IMR-90 (cell line): ENCODE data around the gene KCNJ10. TPM values are rescaled to one million over a fixed set of nuclear protein-coding genes. Genes with fewer than 3 reads are reported as not detected.

Source experiments
- ATAC-seq: fragments of 200-7000 bp; cut with Tn5 transposase; 2 replicates; pipeline ENCODE4 v1.9.1; 2020; ENCODE audit warnings: low read depth, mild to moderate bottlenecking, moderate library complexity
- BruUV-seq: library from RNA; stranded (reverse); fragments of 400-500 nt; replicated peaks from 2 replicates; lab custom pipeline; 2021; lab: Mats Ljungman, UMichigan
- CTCF ChIA-PET: fragments of 300-600 bp; formaldehyde crosslinking; extraction: SDS; loops from one replicate; lab custom pipeline; 2021; ENCODE audit warnings: antibody characterized with exemption; lab: Yijun Ruan, JAX
- POLR2A ChIA-PET: fragments of 300-600 bp; sonication (Branson Sonifier 250); formaldehyde crosslinking; loops from one replicate; lab custom pipeline; 2022; ENCODE audit warnings: antibody characterized with exemption; ENCODE audit not compliant: unreplicated experiment; lab: Charles Lee
- DNase-seq: peaks from one replicate; pipeline ENCODE4 v3.0.0; 2013
- H2AFZ ChIP-seq: replicated peaks from 2 replicates; pipeline ENCODE3; 2013; ENCODE audit warnings: low read length, mild to moderate bottlenecking; ENCODE audit not compliant: poor library complexity
- H2AK5ac ChIP-seq: 2 replicates; pipeline ENCODE4 v1.6.1; 2013; ENCODE audit warnings: low read depth, low read length, inconsistent platforms
- H2AK9ac ChIP-seq: replicated peaks from 2 replicates; pipeline ENCODE3; 2013; ENCODE audit warnings: mild to moderate bottlenecking, low read depth, low read length, moderate library complexity; ENCODE audit not compliant: poor library complexity
- H2BK120ac ChIP-seq: 2 replicates; pipeline ENCODE4 v1.6.1; 2013; ENCODE audit warnings: low read depth, low read length, inconsistent platforms
- H2BK15ac ChIP-seq: 3 replicates; pipeline ENCODE4 v1.6.1; 2013; ENCODE audit warnings: low read depth, low read length, inconsistent platforms
- H2BK20ac ChIP-seq: 2 replicates; pipeline ENCODE4 v1.6.1; 2013; ENCODE audit warnings: low read depth, mild to moderate bottlenecking, inconsistent platforms, low read length, moderate library complexity
- H2BK5ac ChIP-seq: 2 replicates; pipeline ENCODE4 v1.6.1; 2013; ENCODE audit warnings: mild to moderate bottlenecking, low read depth, low read length, inconsistent platforms; ENCODE audit not compliant: poor library complexity, severe bottlenecking
- H3K14ac ChIP-seq: replicated peaks from 2 replicates; pipeline ENCODE4 v1.6.1; 2013; ENCODE audit warnings: low read depth, low read length, inconsistent platforms
- H3K18ac ChIP-seq: 2 replicates; pipeline ENCODE4 v1.6.1; 2013; ENCODE audit warnings: low read depth, low read length, control low read depth
- H3K23ac ChIP-seq: 2 replicates; pipeline ENCODE4 v1.6.1; 2013; ENCODE audit warnings: low read depth, low read length, inconsistent platforms
- H3K27ac ChIP-seq: 2 replicates; pipeline ENCODE4 v1.5.1; 2013; ENCODE audit warnings: mild to moderate bottlenecking, control low read depth, low read length; ENCODE audit not compliant: insufficient read depth
- H3K27me3 ChIP-seq: 2 replicates; pipeline ENCODE4 v1.6.1; 2013; ENCODE audit warnings: low read length; ENCODE audit not compliant: control insufficient read depth, insufficient read depth
- H3K36me3 ChIP-seq: 2 replicates; pipeline ENCODE4 v1.6.1; 2013; ENCODE audit warnings: low read length, mixed read lengths; ENCODE audit not compliant: control insufficient read depth, insufficient read depth
- H3K4ac ChIP-seq: 2 replicates; pipeline ENCODE4 v1.6.1; 2013; ENCODE audit warnings: low read depth, low read length, inconsistent platforms
- H3K4me1 ChIP-seq: 2 replicates; pipeline ENCODE4 v1.6.1; 2013; ENCODE audit warnings: low read length, mixed read lengths; ENCODE audit not compliant: control insufficient read depth, insufficient read depth
- H3K4me2 ChIP-seq: 2 replicates; pipeline ENCODE4 v1.6.1; 2013; ENCODE audit warnings: low read depth, mild to moderate bottlenecking, control low read depth, low read length, moderate library complexity
- H3K4me3 ChIP-seq: 2 replicates; pipeline ENCODE4 v1.5.1; 2013; ENCODE audit warnings: low read depth, mild to moderate bottlenecking, control low read depth, low read length, moderate library complexity; ENCODE audit not compliant: insufficient read depth
- H3K56ac ChIP-seq: 2 replicates; pipeline ENCODE4 v1.6.1; 2013; ENCODE audit warnings: low read length, inconsistent platforms; ENCODE audit not compliant: insufficient read depth; ENCODE audit errors: extremely low read depth
- H3K79me1 ChIP-seq, 2 experiments: 2 replicates each; pipeline ENCODE4 v1.6.1; 2013; ENCODE audit warnings: low read length in 2 of 2, inconsistent platforms in 1 of 2, low read depth in 1 of 2
- H3K9ac ChIP-seq: 2 replicates; pipeline ENCODE4 v1.6.1; 2013; ENCODE audit warnings: low read depth, low read length, control low read depth
- H3K9me1 ChIP-seq: 2 replicates; pipeline ENCODE4 v1.6.1; 2013; ENCODE audit warnings: low read length, inconsistent platforms; ENCODE audit not compliant: insufficient read depth
- H3K9me3 ChIP-seq: 2 replicates; pipeline ENCODE4 v1.6.1; 2013; ENCODE audit warnings: low read length; ENCODE audit not compliant: control insufficient read depth, insufficient read depth
- H4K20me1 ChIP-seq: 2 replicates; pipeline ENCODE4 v1.6.1; 2013; ENCODE audit warnings: low read length, inconsistent platforms; ENCODE audit not compliant: insufficient read depth
- H4K5ac ChIP-seq: 2 replicates; pipeline ENCODE4 v1.6.1; 2013; ENCODE audit warnings: mild to moderate bottlenecking, low read depth, low read length, control low read depth
- H4K8ac ChIP-seq, 2 experiments: 2 replicates each; pipeline ENCODE4 v1.6.1; 2013; ENCODE audit warnings: low read depth in 2 of 2, low read length in 2 of 2, control low read depth in 1 of 2, inconsistent platforms in 1 of 2
- H4K91ac ChIP-seq: 2 replicates; pipeline ENCODE4 v1.6.1; 2013; ENCODE audit warnings: low read depth, low read length, inconsistent platforms; ENCODE audit not compliant: insufficient read depth
- CHD1 ChIP-seq: IDR thresholded peaks from 2 replicates; pipeline ENCODE4 v1.6.1; 2012; ENCODE audit warnings: low read depth, low read length, improper control_type of control experiment
- FOS ChIP-seq: fragments of 150-350 bp; IDR thresholded peaks from 2 replicates; pipeline ENCODE4 v1.6.1; 2016; ENCODE audit warnings: low read depth, low read length
- NFE2L2 ChIP-seq: fragments of 150-350 bp; IDR thresholded peaks from 2 replicates; pipeline ENCODE4 v1.6.1; 2016; ENCODE audit warnings: low read depth, mild to moderate bottlenecking, low read length
- POLR2A ChIP-seq: IDR thresholded peaks from 2 replicates; pipeline ENCODE4 v1.6.1; 2012; ENCODE audit warnings: mild to moderate bottlenecking, low read depth, low read length
- RAD21 ChIP-seq: IDR thresholded peaks from 2 replicates; pipeline ENCODE4 v1.6.1; 2012; ENCODE audit warnings: low read length, improper control_type of control experiment
- RCOR1 ChIP-seq: IDR thresholded peaks from 2 replicates; pipeline ENCODE4 v1.6.1; 2012; ENCODE audit warnings: mild to moderate bottlenecking, low read length, improper control_type of control experiment; ENCODE audit not compliant: insufficient replicate concordance
- RFX5 ChIP-seq: IDR thresholded peaks from 2 replicates; pipeline ENCODE4 v1.8.0; 2012; ENCODE audit warnings: low read depth, mild to moderate bottlenecking, low read length, moderate library complexity
- SMC3 ChIP-seq: fragments of 150-350 bp; IDR thresholded peaks from 2 replicates; pipeline ENCODE4 v1.6.1; 2016; ENCODE audit warnings: low read depth, mild to moderate bottlenecking, antibody characterized with exemption, low read length, moderate library complexity
- WGBS, 2 experiments: methylation state at CpG; one replicate each; pipeline versions ENCODE4 v1.1.5 to v1.1.7; 2013; ENCODE audit warnings: missing lambda C conversion rate in 2 of 2; ENCODE audit not compliant: insufficient read length in 1 of 2; ENCODE audit errors: extremely low coverage in 2 of 2; 5-methylcytosine and 5-hydroxymethylcytosine counted together
- dilution Hi-C: fragments of 300-500 bp; cut with HindIII; formaldehyde crosslinking; loops from one replicate; pipeline ENCODE4 v1.14.3; 2018; ENCODE audit warnings: low sequenced_read_pairs; ENCODE audit not compliant: unreplicated experiment
- in situ Hi-C: fragments of 300-500 bp; cut with MboI; formaldehyde crosslinking; loops from 3 replicates; pipeline ENCODE4 v1.14.3; 2019; ENCODE audit warnings: low sequenced_read_pairs, inconsistent platforms, mixed read lengths
- intact Hi-C: fragments of 100-400 bp; cut with micrococcal nuclease; formaldehyde crosslinking; loops from 2 replicates; pipeline ENCODE4 v1.10.0; 2022
- polyA plus RNA-seq, 3 experiments: library from polyadenylated mRNA; depleted of rRNA; stranded (reverse); fragments of >200 nt; gene quantifications; 2 replicates each; pipeline ENCODE4 v1.2.3, GENCODE V29; 2012; ENCODE audit warnings: low replicate concordance in 1 of 3
- total RNA-seq: library from RNA; depleted of rRNA; stranded (reverse); fragments of >200 nt; gene quantifications from 2 replicates; pipeline ENCODE4 v1.2.3, GENCODE V29; 2012
- TF ChIP-seq, protein P1 (sequence below): fragments of 150-350 bp; IDR thresholded peaks from 2 replicates; pipeline ENCODE4 v1.6.1; 2017; ENCODE audit warnings: mild to moderate bottlenecking, antibody characterized with exemption, low read length, low read depth
- TF ChIP-seq, protein P2 (sequence below): fragments of 150-350 bp; IDR thresholded peaks from 2 replicates; pipeline ENCODE4 v1.6.1; 2016; ENCODE audit warnings: low read depth, mild to moderate bottlenecking, low read length, moderate library complexity, borderline replicate concordance

KCNJ10 gene
- total and polyA plus RNA-seq, 2 of the 4 experiments (the other 2 are of a cell fraction) = not detected

DNA sequence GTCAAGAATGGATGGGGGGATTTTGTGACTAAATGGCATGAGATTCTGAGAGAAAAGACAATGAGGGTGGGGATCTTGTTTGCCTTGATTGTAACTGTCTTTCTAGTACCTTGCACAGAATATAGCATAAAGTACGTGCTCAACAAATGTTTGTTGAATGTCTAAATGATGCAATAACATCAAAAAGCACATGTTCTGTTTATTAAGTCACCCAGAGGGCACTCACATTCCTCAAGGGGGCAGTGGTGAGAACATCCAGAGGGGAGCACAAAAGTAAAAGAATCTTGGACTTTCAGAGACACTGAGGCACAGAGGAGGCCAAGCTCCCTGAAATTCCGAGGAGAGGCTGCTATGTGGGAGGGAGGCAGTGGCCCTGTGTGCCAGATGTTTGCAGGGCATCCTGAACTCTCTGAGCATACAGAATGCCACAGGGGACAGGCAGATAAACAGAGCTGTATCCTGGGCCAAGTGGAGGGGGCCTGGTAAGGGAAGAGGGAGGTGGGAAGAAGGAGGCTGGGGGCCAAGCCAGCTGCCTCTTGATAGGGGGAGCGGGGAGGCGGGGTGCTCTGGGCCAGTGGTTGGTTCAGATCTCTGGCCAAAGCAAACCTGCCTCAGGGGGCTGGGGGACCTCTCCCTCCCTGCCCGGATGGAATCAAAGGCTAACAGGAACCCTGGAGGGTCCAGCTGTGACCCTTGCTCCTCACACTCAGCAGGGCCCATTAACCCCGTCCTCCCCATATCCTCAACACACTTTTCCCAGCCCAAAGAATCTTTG is 39.1 kb upstream of the KCNJ10 start (continued):
- TF ChIP-seq FOS = no peak
- TF ChIP-seq RCOR1 = no peak

DNA sequence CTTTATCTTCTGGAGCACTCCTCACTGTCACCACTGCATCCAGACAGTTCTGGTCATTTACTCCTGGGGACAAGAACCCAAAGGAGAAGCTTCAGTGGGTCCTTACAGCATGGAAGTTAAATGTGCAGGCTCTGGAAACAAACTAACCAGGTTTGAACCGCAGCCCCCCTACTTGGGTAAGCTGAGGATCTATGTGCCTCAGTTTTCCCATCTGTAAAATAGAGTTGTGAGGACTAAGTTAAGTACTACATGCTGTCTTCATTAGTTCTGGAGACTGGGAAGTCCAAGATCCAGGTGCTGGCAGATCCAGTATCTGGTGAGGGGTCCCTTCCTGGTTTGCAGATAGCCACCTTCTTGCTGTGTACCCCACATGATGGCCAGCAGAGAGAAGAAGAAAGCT is 37.6 kb upstream of the KCNJ10 start:
- H2AK5ac ChIP-seq = no peak overlapping the region
- H2BK5ac ChIP-seq = no peak overlapping the region
- no peak overlapping the region for H3K9ac ChIP-seq
- H2AFZ ChIP-seq = no peak overlapping the region
- ChIA-PET CTCF (no interaction called here), POLR2A (no interaction called here)
- H3K4ac ChIP-seq = no peak overlapping the region
- H2AK9ac ChIP-seq = no peak overlapping the region
- no peak overlapping the region for H3K4me3 ChIP-seq
- no peak overlapping the region for H3K4me2 ChIP-seq
- dilution Hi-C loops (loop anchor here (10.0 kb wide), 1 partner anchor 107 kb away; no protein-coding TSS in a partner anchor), intact Hi-C loops (no loop called here), in situ Hi-C loops (no loop called here)
- no peak overlapping the region for H4K8ac ChIP-seq
- WGBS, 2 experiments = no CpG with 5 or more reads among the region's 1 CpG
- no peaks in the 10 kb centered on the region; the same call in 1 of the 2 replicates for H3K9me1 ChIP-seq
- no peaks in the 10 kb centered on the region for H3K36me3 ChIP-seq
- H3K4me1 ChIP-seq = peaks cover 14% of the 10 kb centered on the region
- no peak overlapping the region for H4K5ac ChIP-seq
- no peak overlapping the region for H2BK20ac ChIP-seq
- no peak overlapping the region for H3K18ac ChIP-seq
- no peaks in the 10 kb centered on the region for H4K20me1 ChIP-seq
- H3K56ac ChIP-seq = no peak overlapping the region
- H3K27ac ChIP-seq = no peak overlapping the region
- H3K79me1 ChIP-seq = no peaks in the 10 kb centered on the region
- H3K23ac ChIP-seq = no peak overlapping the region
- H2BK15ac ChIP-seq = no peak overlapping the region
- H3K14ac ChIP-seq = no peak overlapping the region
- H4K91ac ChIP-seq = no peak overlapping the region
- peaks cover 33% of the 10 kb centered on the region for H3K27me3 ChIP-seq
- ATAC-seq = no peak
- BruUV-seq = no TSS peak
- no peak overlapping the region for H2BK120ac ChIP-seq
- H3K9me3 ChIP-seq = no peaks in the 10 kb centered on the region
- TF ChIP-seq RAD21 (no peak), POLR2A (no peak), RFX5 (no peak), FOS (no peak), CHD1 (no peak), SMC3 (no peak), NFE2L2 (no peak), RCOR1 (no peak)
- TF ChIP-seq, protein P1, sequence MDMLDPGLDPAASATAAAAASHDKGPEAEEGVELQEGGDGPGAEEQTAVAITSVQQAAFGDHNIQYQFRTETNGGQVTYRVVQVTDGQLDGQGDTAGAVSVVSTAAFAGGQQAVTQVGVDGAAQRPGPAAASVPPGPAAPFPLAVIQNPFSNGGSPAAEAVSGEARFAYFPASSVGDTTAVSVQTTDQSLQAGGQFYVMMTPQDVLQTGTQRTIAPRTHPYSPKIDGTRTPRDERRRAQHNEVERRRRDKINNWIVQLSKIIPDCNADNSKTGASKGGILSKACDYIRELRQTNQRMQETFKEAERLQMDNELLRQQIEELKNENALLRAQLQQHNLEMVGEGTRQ = no peak
- TF ChIP-seq, protein P2, sequence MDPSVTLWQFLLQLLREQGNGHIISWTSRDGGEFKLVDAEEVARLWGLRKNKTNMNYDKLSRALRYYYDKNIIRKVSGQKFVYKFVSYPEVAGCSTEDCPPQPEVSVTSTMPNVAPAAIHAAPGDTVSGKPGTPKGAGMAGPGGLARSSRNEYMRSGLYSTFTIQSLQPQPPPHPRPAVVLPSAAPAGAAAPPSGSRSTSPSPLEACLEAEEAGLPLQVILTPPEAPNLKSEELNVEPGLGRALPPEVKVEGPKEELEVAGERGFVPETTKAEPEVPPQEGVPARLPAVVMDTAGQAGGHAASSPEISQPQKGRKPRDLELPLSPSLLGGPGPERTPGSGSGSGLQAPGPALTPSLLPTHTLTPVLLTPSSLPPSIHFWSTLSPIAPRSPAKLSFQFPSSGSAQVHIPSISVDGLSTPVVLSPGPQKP = no peak
- no peak for DNase-seq
